22Rv1 (cell line): ENCODE results near the gene PAPLN.

ENCODE experiments used
- CTCF ChIP-seq: fragments of 450-650 bp; IDR thresholded peaks from 2 replicates; pipeline ENCODE4 v1.5.1; 2017; ENCODE audit warnings: mild to moderate bottlenecking
- ZFX ChIP-seq: fragments of 450-650 bp; IDR thresholded peaks from 2 replicates; pipeline ENCODE4 v1.6.1; 2017; ENCODE audit warnings: antibody characterized with exemption, borderline replicate concordance

DNA sequence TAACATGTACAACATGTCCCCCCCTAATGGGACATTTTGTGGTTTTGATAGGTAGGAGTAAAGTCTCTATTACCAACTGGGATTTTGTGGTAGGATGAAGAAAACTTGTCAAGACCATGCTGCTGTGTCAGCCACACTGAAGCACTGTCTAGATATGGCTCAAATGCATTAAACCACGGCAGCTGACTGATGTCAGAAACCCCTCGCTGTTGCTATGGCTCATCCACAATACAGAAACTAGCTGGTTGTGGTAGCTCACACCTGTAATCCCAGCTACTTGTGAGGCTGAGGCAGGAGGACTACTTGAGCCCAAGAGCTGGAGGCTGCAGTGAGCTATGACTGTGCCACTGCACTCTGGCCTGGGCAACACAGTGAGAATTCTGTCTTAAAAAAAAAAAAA lies 40.1 kb downstream of the PAPLN start:
- TF ChIP-seq CTCF = no peak
- TF ChIP-seq ZFX = no peak
